ENCODE results near the gene CEP55.

Gene CEP55

DNA sequence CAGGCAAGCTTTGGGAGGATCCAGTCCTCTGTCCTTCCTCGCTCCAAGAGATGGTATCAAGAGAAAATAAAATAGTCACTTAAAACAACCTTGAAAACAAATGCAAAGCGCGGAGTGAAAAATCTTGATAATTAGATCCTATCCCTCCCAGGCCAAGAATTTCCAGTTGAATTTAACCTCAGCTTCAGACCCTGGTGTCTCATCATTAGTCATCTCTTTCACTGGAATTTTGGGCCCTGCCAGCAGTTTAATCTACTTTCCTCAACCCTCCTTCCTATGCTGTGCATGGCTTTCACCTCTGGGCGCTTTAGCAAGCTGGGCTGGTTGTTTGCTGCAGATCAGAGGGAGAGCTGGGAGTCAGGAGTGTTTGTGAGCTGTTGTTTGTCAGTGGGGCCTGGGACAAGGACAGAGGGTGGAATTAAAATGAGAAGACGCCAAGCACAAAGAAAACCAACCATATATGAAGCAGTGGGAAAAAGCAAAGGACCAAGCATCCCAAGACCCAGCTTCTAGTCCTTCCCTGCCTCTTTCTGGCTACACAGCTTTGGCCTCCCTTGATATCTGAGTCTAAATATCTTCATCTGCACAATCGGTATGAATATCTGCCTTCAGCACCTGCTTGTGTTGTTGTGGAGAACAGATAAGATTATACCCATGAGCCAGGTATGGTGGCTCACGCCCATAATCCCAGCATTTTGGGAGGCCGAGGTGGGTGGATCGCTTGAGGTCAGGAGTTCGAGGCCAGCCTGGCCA lies 27.8 kb upstream of the CEP55 start:
- H3K4me3 ChIP-seq (ENCODE audit: low read length) = peak overlapping the region; percentile 16
- TF ChIP-seq, protein P1, sequence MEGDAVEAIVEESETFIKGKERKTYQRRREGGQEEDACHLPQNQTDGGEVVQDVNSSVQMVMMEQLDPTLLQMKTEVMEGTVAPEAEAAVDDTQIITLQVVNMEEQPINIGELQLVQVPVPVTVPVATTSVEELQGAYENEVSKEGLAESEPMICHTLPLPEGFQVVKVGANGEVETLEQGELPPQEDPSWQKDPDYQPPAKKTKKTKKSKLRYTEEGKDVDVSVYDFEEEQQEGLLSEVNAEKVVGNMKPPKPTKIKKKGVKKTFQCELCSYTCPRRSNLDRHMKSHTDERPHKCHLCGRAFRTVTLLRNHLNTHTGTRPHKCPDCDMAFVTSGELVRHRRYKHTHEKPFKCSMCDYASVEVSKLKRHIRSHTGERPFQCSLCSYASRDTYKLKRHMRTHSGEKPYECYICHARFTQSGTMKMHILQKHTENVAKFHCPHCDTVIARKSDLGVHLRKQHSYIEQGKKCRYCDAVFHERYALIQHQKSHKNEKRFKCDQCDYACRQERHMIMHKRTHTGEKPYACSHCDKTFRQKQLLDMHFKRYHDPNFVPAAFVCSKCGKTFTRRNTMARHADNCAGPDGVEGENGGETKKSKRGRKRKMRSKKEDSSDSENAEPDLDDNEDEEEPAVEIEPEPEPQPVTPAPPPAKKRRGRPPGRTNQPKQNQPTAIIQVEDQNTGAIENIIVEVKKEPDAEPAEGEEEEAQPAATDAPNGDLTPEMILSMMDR (IDR thresholded peaks at IDR 0.05; ENCODE audit: insufficient read depth, low read depth, low read length, missing control alignments) = peak; percentile 27
- peak; percentile 92 for DNase-seq (ENCODE audit: low read depth)

DNA sequence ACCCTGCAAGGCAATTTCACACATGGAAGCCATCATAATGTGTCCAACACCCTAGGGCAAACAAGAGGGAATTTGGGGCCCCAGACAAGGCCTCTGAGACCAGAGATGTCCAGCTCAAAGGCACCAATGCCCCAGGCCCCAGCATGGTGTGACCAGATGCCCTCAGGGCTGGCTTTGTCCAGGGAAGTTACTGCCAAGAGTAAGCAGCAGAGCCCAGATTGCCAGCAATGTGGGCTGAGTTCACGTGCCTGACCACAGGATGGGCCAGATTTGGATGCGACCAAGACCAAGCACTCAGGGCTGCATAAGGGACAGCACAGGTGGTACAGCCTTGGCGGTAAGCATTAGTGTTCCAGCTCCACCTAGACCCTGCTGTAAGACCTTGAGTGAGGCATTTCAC lies 27.0 kb upstream of the CEP55 start:
- DNase-seq (ENCODE audit: low read depth) = no peak
- H3K4me3 ChIP-seq (ENCODE audit: low read length) = no peak overlapping the region
- TF ChIP-seq, protein P1 (IDR thresholded peaks at IDR 0.05; ENCODE audit: insufficient read depth, low read depth, low read length, missing control alignments) = no peak

DNA sequence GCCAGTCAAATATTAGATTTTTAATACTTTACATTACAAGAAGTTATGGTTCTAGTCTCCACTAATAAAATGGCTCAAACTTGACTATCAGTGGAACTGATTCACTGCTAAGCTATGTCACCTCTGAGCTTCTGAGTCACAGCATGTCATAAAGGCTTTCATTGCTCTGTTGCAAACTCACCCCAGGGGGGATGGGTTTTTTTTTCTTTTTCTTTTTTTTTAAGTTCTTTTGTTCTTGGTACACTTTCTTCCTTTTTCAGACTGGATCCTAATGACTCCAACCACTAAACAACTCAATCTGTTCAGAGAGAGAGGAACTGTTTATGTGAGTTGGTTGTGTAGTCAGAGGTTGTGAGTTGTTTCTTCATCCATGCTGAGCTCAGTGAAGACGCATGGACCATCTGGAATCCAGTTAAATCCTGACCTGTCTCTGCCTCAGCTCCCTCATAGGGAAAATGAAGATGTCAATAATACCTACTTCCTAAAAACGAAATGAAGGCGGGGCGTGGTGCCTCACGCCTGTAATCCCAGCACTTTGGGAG lies 25.2 kb upstream of the CEP55 start:
- DNase-seq (ENCODE audit: low read depth) = peak; percentile 90
- no peak overlapping the region for H3K4me3 ChIP-seq (ENCODE audit: low read length)
- TF ChIP-seq, protein P1 (IDR thresholded peaks at IDR 0.05; ENCODE audit: insufficient read depth, low read depth, low read length, missing control alignments) = no peak

DNA sequence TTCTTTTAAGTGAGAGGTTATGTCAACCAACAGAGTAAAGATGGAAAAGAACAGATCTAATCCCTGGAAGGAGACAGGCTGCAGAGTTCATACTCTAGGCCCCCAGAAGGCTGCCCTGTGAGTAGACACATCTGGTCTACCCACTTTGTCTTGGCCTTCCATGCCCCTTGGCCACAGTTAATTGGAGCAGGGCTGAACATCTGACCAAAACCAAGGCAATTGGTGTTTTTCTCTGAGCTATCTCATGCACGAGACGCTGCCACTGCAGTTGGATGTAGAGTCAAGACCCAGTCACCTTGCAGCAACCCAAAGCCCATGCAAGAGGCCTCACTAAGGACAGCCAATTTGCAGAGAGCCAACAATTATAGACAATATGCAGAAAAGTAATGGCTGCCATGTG lies 23.3 kb upstream of the CEP55 start:
- DNase-seq (ENCODE audit: low read depth) = no peak
- TF ChIP-seq, protein P1 (IDR thresholded peaks at IDR 0.05; ENCODE audit: insufficient read depth, low read depth, low read length, missing control alignments) = no peak
- no peak overlapping the region for H3K4me3 ChIP-seq (ENCODE audit: low read length)

DNA sequence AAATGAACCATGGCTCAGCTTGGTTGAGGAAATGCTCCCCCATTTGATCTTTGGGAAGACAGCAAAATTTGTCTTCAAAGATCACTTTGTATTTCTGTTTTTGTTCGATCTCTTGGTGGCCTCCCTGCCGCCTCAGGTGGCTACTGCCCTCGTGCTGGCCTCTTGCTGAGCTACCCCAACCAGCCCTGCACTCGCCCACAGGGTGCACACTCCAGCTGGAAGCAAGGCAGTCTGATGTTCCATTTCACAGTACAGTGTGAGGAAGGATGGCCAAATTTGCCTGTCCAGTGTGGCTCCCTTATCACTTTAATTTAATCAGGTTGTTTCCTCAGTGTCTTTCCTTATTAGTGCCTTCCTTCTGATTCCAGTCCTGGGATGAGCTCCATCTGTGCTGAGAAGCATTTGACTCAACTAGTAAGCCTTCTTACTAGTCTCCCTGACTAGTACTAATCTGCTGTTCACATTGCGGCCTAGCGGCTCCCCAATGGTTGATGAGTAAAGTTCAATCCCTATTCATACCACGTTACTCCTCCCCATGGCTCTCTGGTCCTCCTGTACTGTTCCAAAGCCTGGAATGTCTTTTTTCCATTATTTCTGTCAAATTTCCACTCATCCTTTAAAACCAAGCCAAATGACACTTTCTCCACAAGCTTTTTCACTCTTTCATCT lies 22.5 kb upstream of the CEP55 start:
- H3K4me3 ChIP-seq (ENCODE audit: low read length) = no peak overlapping the region
- TF ChIP-seq, protein P1 (IDR thresholded peaks at IDR 0.05; ENCODE audit: insufficient read depth, low read depth, low read length, missing control alignments) = no peak
- no peak for DNase-seq (ENCODE audit: low read depth)

DNA sequence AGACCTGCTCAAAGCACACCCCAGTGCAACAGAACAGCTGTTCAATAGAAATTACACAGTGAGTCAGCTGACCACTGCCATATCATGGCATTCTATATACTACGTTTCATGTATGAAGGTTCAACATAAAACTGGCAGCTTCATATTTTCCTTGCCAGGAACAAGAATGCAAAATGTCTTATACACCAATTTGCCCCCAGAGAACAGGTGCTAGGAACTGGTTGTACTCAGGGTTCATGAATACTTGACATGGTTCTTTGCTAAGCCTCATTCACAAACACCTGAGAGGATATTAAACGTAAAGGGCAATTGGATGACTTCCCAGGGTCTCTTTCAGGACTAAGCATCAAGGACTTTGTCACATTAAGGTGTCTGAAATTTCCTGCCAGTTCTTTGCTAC lies 21.2 kb upstream of the CEP55 start:
- DNase-seq (ENCODE audit: low read depth) = no peak
- no peak overlapping the region for H3K4me3 ChIP-seq (ENCODE audit: low read length)
- TF ChIP-seq, protein P1 (IDR thresholded peaks at IDR 0.05; ENCODE audit: insufficient read depth, low read depth, low read length, missing control alignments) = no peak

All from epithelial cell of esophagus (primary cell).